KMS-11 (cell line): ENCODE measurements around the gene VSIG10L.

ENCODE experiments used
- H2AFZ ChIP-seq: fragments of 200-600 bp; sonication (generic); 2 replicates; pipeline ENCODE4 v1.6.1; 2016; ENCODE audit warnings: antibody characterized with exemption, mixed run types, low read depth
- H3K27ac ChIP-seq: fragments of 200-600 bp; sonication (generic); 2 replicates; pipeline ENCODE4 v1.6.1; 2016; ENCODE audit warnings: mild to moderate bottlenecking, mixed run types
- H3K27me3 ChIP-seq: fragments of 200-600 bp; sonication (generic); 2 replicates; pipeline ENCODE4 v1.6.1; 2017; ENCODE audit warnings: mild to moderate bottlenecking, low read depth, mixed run types, moderate library complexity; ENCODE audit not compliant: insufficient read depth
- H3K36me3 ChIP-seq: fragments of 200-600 bp; sonication (generic); 2 replicates; pipeline ENCODE4 v1.6.1; 2017; ENCODE audit warnings: mild to moderate bottlenecking, mixed run types; ENCODE audit not compliant: insufficient read depth
- H3K4me1 ChIP-seq: fragments of 200-600 bp; sonication (generic); 2 replicates; pipeline ENCODE4 v1.6.1; 2016; ENCODE audit warnings: mild to moderate bottlenecking, low read depth, mixed run types; ENCODE audit not compliant: poor library complexity, severe bottlenecking
- H3K4me2 ChIP-seq: fragments of 200-600 bp; sonication (generic); 2 replicates; pipeline ENCODE4 v1.7.0; 2016; ENCODE audit warnings: mild to moderate bottlenecking, mixed run types
- H3K4me3 ChIP-seq: fragments of 200-600 bp; sonication (generic); IDR thresholded peaks from 2 replicates; pipeline ENCODE4 v1.6.1; 2017; ENCODE audit warnings: low read depth, low read length, mixed read lengths; ENCODE audit not compliant: insufficient read depth
- H3K79me2 ChIP-seq: fragments of 200-600 bp; sonication (generic); 2 replicates; pipeline ENCODE4 v1.6.1; 2016; ENCODE audit warnings: low read depth, mixed run types; ENCODE audit not compliant: insufficient read depth
- H3K9ac ChIP-seq: fragments of 200-600 bp; sonication (generic); 2 replicates; pipeline ENCODE4 v1.6.1; 2016; ENCODE audit warnings: mild to moderate bottlenecking, mixed run types
- H4K20me1 ChIP-seq: fragments of 200-600 bp; sonication (generic); 2 replicates; pipeline ENCODE4 v1.6.1; 2016; ENCODE audit warnings: mild to moderate bottlenecking, mixed run types; ENCODE audit not compliant: insufficient read depth
- TF ChIP-seq, protein P1 (sequence below): fragments of 200-600 bp; sonication (generic); conservative IDR thresholded peaks from 2 replicates; pipeline ENCODE4 v1.6.1; 2017; ENCODE audit warnings: low read depth, mild to moderate bottlenecking, antibody characterized with exemption, low read length, moderate library complexity, mixed read lengths

VSIG10L gene

GRCh38 chr19:51305479-51305878 lies 36.5 kb downstream of the VSIG10L start:
- Histone ChIP-seq H3K9ac (no peak overlapping the region), H3K27me3 (no peaks in the 10 kb centered on the region), H2AFZ (no peak overlapping the region), H3K4me1 (no peaks in the 10 kb centered on the region), H3K79me2 (no peaks in the 10 kb centered on the region), H3K4me2 (no peak overlapping the region), H4K20me1 (no peaks in the 10 kb centered on the region), H3K36me3 (no peaks in the 10 kb centered on the region), H3K4me3 (no peak overlapping the region), H3K27ac (no peak overlapping the region)
- TF ChIP-seq, protein P1, sequence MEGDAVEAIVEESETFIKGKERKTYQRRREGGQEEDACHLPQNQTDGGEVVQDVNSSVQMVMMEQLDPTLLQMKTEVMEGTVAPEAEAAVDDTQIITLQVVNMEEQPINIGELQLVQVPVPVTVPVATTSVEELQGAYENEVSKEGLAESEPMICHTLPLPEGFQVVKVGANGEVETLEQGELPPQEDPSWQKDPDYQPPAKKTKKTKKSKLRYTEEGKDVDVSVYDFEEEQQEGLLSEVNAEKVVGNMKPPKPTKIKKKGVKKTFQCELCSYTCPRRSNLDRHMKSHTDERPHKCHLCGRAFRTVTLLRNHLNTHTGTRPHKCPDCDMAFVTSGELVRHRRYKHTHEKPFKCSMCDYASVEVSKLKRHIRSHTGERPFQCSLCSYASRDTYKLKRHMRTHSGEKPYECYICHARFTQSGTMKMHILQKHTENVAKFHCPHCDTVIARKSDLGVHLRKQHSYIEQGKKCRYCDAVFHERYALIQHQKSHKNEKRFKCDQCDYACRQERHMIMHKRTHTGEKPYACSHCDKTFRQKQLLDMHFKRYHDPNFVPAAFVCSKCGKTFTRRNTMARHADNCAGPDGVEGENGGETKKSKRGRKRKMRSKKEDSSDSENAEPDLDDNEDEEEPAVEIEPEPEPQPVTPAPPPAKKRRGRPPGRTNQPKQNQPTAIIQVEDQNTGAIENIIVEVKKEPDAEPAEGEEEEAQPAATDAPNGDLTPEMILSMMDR: no peak

DNA sequence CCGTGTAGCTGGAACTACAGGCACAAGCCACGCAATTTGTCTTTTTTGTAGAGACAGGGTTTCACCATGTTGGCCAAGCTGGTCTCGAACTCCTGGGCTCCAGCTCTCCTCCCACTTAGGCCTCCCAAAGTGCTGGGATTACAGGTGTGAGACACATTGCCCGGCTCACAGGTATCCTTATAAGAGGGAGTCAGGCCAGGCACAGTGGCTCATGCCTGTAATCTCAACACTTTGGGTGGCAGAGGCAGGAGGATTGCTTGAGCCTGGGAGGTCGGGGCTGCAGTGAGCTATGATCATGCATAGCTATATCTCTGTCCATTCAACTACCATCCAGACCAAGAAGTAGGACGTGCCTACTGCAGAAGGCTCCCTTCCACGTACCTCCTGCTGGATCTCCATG lies 40.7 kb downstream of the VSIG10L start:
- Histone ChIP-seq H3K4me2 (no peak overlapping the region), H2AFZ (no peak overlapping the region), H3K27me3 (no peaks in the 10 kb centered on the region; the same call in 1 of the 2 replicates), H3K9ac (no peak overlapping the region), H3K4me1 (no peaks in the 10 kb centered on the region), H3K27ac (no peak overlapping the region), H4K20me1 (no peaks in the 10 kb centered on the region), H3K4me3 (no peak overlapping the region), H3K36me3 (no peaks in the 10 kb centered on the region), H3K79me2 (no peaks in the 10 kb centered on the region)
- TF ChIP-seq, protein P1: no peak

GRCh38 chr19:51297406-51297805 lies 44.5 kb downstream of the VSIG10L start:
- no peaks in the 10 kb centered on the region; the same call in 1 of the 2 replicates for H3K27me3 ChIP-seq
- H3K36me3 ChIP-seq: no peaks in the 10 kb centered on the region
- no peaks in the 10 kb centered on the region for H3K79me2 ChIP-seq
- no peaks in the 10 kb centered on the region for H3K4me1 ChIP-seq
- H3K9ac ChIP-seq: no peak overlapping the region
- H2AFZ ChIP-seq: no peak overlapping the region
- H3K27ac ChIP-seq: no peak overlapping the region
- no peaks in the 10 kb centered on the region for H4K20me1 ChIP-seq
- no peak overlapping the region for H3K4me2 ChIP-seq
- no peak overlapping the region for H3K4me3 ChIP-seq
- TF ChIP-seq, protein P1: no peak

DNA sequence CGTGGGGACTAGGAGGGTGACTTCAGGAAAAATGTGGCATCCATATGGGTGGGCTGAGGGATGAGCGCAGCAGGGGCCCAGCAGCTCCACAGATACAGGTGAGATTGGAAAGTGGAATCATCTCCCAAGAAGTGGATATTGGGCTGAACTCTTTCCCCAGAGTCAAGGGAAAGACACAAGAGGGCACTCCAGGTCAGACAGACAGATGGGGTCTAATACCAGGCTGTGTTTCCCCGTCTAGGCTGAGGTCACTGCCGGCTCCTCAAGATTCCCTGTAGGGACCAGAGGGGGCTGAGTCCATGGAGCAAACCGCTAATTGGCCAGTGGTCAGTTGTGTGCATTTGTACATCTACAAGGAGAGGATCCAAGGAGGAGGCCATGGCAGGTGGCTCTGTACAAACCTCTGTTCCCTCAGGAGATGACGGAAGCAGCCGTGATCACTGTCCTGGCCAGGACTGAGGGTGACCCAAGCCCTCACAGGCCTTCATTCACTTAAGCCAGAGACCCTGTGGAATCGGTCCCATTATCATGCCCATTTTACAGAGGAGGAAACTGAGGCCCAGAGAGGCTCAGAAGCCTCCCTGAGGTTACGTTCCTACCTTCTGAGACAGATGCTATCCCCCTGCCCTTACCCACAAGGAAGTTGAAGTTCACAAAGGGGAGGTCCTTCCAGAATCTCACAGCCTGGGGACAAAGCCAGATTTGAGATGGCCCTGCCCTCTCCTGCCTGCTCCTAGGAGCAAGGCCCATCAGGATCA lies 45.4 kb downstream of the VSIG10L start:
- no peak overlapping the region for H3K4me3 ChIP-seq

More for the DNA sequence above, 45.4 kb downstream of the VSIG10L start:
- H3K4me2 ChIP-seq: no peak overlapping the region
- no peak overlapping the region for H2AFZ ChIP-seq
- no peaks in the 10 kb centered on the region for H3K36me3 ChIP-seq
- H4K20me1 ChIP-seq: no peaks in the 10 kb centered on the region
- no peak overlapping the region for H3K9ac ChIP-seq
- TF ChIP-seq, protein P1: no peak
- no peaks in the 10 kb centered on the region; the same call in 1 of the 2 replicates for H3K27me3 ChIP-seq
- no peaks in the 10 kb centered on the region for H3K4me1 ChIP-seq
- no peaks in the 10 kb centered on the region for H3K79me2 ChIP-seq
- no peak overlapping the region for H3K27ac ChIP-seq
